DND-41 (cell line): ENCODE measurements around the gene ADK.

Experiments
- ATAC-seq: fragments of 200-7000 bp; cut with Tn5 transposase; 3 replicates; pipeline ENCODE4 v1.9.1; 2021; ENCODE audit warnings: low read depth; ENCODE audit not compliant: insufficient read depth
- DNase-seq: peaks from one replicate; pipeline ENCODE4 v3.0.0-alpha.2; 2020
- H2AFZ ChIP-seq: 2 replicates; pipeline ENCODE4 v1.6.0; 2012; ENCODE audit warnings: low read depth, low read length
- H3K27ac ChIP-seq: 2 replicates; pipeline ENCODE4 v1.5.1; 2012; ENCODE audit warnings: low read length, inconsistent platforms
- H3K27me3 ChIP-seq: fragments of 200-600 bp; sonication (generic); 2 replicates; pipeline ENCODE4 v1.6.0; 2012; ENCODE audit warnings: low read length, mild to moderate bottlenecking, inconsistent platforms; ENCODE audit not compliant: insufficient read depth, poor library complexity
- H3K36me3 ChIP-seq: 2 replicates; pipeline ENCODE4 v1.5.1; 2012; ENCODE audit warnings: low read length, inconsistent platforms; ENCODE audit not compliant: insufficient read depth
- H3K4me1 ChIP-seq: 2 replicates; pipeline ENCODE4 v1.5.1; 2012; ENCODE audit warnings: mild to moderate bottlenecking, low read length; ENCODE audit not compliant: insufficient read depth
- H3K4me2 ChIP-seq: 2 replicates; pipeline ENCODE4 v1.6.0; 2012; ENCODE audit warnings: mild to moderate bottlenecking, moderate library complexity, low read length, inconsistent platforms; ENCODE audit not compliant: insufficient read depth
- H3K4me3 ChIP-seq, 2 experiments: fragments of 200-600 bp in 1 of 2; shearing (Covaris generic) in 1 of 2; 2 replicates each; pipeline ENCODE4 v1.5.1; 2012 to 2016; ENCODE audit warnings: inconsistent platforms in 2 of 2, low read length in 2 of 2, mild to moderate bottlenecking in 2 of 2, low read depth in 1 of 2, moderate library complexity in 1 of 2
- H3K79me2 ChIP-seq: 2 replicates; pipeline ENCODE4 v1.6.0; 2012; ENCODE audit warnings: low read length, inconsistent platforms; ENCODE audit not compliant: insufficient read depth
- H3K9ac ChIP-seq: 2 replicates; pipeline ENCODE4 v1.6.0; 2012; ENCODE audit warnings: low read depth, mild to moderate bottlenecking, inconsistent platforms, low read length, moderate library complexity
- H3K9me3 ChIP-seq: 2 replicates; pipeline ENCODE4 v1.5.1; 2012; ENCODE audit warnings: low read length, moderate library complexity, mild to moderate bottlenecking, inconsistent platforms; ENCODE audit not compliant: insufficient read depth, severe bottlenecking
- H4K20me1 ChIP-seq: 2 replicates; pipeline ENCODE4 v1.6.0; 2012; ENCODE audit warnings: low read length; ENCODE audit not compliant: insufficient read depth
- CTCF ChIP-seq: IDR thresholded peaks from 2 replicates; pipeline ENCODE4 v1.5.1; 2012; ENCODE audit warnings: borderline replicate concordance, low read length, moderate library complexity, mild to moderate bottlenecking; ENCODE audit not compliant: poor library complexity, severe bottlenecking; ENCODE audit errors: extremely low read depth
- EZH2 ChIP-seq: IDR thresholded peaks from 3 replicates; pipeline ENCODE4 v1.6.1; 2012; ENCODE audit warnings: borderline replicate concordance, low read depth, mild to moderate bottlenecking, moderate library complexity, low read length, inconsistent platforms; ENCODE audit not compliant: severe bottlenecking

ADK gene

DNA sequence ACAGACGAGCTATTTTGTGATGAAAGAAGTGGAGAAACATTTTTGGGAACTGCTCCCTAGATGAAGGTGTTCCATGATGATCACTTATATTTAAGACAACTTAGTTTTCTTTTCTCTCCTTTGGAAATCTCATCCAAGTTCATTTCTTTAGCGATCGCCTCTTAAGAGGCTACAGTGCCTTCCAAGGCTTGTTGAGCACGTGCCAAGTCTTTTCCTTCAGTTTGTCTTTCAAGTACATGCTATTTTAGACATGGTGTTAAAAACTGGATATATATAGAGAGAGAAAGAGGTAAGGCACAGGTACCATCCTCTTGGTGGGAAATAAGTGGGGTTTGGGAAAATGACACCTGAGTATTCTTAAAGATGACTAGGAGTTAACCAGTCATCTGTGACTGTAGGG lies 2.7 kb downstream of the ADK start:
- no peak for ATAC-seq
- no peak overlapping the region for H3K4me2 ChIP-seq
- peaks cover 47% of the 10 kb centered on the region for H3K79me2 ChIP-seq

DNA sequence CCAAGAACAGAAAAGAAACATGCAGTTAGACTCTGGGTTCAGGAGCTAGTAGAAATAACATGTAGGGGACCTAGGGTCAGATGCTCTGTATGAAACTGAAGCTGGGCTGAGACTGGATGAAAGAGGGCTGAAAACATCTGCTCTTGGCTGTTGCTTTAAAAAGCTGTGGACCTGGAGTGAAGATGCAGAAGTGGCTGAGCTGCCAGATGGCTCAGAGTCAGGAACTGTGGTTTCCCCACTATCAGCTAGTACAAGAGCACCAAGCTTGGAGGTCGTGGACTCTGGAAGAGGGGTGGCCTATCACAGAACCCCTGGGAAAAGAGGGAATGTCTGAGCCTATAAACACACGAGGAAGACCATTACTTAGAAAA lies 5.9 kb downstream of the ADK start:
- H3K79me2 ChIP-seq: peaks cover 23% of the 10 kb centered on the region

More for the DNA sequence above, 2.7 kb downstream of the ADK start:
- H3K27me3 ChIP-seq: no peaks in the 10 kb centered on the region
- no peaks in the 10 kb centered on the region for H3K36me3 ChIP-seq
- no peak overlapping the region for H3K27ac ChIP-seq
- TF ChIP-seq EZH2: no peak
- no peak for TF ChIP-seq CTCF
- peaks cover 30% of the 10 kb centered on the region for H3K4me1 ChIP-seq
- no peak overlapping the region for H3K4me3 ChIP-seq
- no peak overlapping the region for H2AFZ ChIP-seq
- H3K9ac ChIP-seq: no peak overlapping the region
- no peaks in the 10 kb centered on the region for H4K20me1 ChIP-seq
- H3K9me3 ChIP-seq: no peaks in the 10 kb centered on the region
- DNase-seq: no peak

DNA sequence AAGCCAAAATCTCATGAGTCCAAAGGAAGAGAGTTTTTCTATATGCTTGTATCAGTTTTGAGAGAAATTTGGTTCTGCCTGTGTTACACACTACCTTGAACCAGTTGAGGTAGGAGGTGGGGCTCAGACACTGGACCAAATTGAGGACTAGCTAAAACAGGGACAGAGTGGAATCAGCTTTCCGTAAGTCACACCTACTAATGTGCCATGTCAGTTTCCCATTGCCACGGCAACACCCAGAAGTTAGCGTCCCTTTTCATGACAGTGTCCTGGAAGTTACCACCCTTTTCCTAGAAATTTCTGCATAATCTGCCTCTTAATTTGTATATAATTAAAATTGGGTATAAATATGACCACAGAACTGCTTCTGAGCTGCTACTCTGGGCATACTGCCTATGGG lies 9.0 kb downstream of the ADK start:
- no peak for DNase-seq
- Histone ChIP-seq H3K36me3 (no peaks in the 10 kb centered on the region), H3K4me3 (no peak overlapping the region), H3K27me3 (no peaks in the 10 kb centered on the region), H3K9me3 (no peaks in the 10 kb centered on the region), H3K9ac (no peak overlapping the region), H3K4me2 (no peak overlapping the region), H3K4me1 (no peaks in the 10 kb centered on the region), H3K27ac (no peak overlapping the region), H2AFZ (no peak overlapping the region), H3K79me2 (peaks cover 6% of the 10 kb centered on the region), H4K20me1 (no peaks in the 10 kb centered on the region)
- TF ChIP-seq EZH2 (no peak), CTCF (no peak)
- ATAC-seq: no peak

More for the DNA sequence above, 5.9 kb downstream of the ADK start:
- H3K4me3 ChIP-seq: no peak overlapping the region
- H3K36me3 ChIP-seq: no peaks in the 10 kb centered on the region
- DNase-seq (no peak), ATAC-seq (peak; percentile 76)
- no peak overlapping the region for H3K9ac ChIP-seq
- no peaks in the 10 kb centered on the region for H3K9me3 ChIP-seq
- H2AFZ ChIP-seq: no peak overlapping the region
- no peak overlapping the region for H3K4me2 ChIP-seq
- TF ChIP-seq EZH2 (no peak), CTCF (no peak)
- H4K20me1 ChIP-seq: no peaks in the 10 kb centered on the region
- H3K27me3 ChIP-seq: no peaks in the 10 kb centered on the region
- H3K27ac ChIP-seq: no peak overlapping the region
- H3K4me1 ChIP-seq: peaks cover 16% of the 10 kb centered on the region

DNA sequence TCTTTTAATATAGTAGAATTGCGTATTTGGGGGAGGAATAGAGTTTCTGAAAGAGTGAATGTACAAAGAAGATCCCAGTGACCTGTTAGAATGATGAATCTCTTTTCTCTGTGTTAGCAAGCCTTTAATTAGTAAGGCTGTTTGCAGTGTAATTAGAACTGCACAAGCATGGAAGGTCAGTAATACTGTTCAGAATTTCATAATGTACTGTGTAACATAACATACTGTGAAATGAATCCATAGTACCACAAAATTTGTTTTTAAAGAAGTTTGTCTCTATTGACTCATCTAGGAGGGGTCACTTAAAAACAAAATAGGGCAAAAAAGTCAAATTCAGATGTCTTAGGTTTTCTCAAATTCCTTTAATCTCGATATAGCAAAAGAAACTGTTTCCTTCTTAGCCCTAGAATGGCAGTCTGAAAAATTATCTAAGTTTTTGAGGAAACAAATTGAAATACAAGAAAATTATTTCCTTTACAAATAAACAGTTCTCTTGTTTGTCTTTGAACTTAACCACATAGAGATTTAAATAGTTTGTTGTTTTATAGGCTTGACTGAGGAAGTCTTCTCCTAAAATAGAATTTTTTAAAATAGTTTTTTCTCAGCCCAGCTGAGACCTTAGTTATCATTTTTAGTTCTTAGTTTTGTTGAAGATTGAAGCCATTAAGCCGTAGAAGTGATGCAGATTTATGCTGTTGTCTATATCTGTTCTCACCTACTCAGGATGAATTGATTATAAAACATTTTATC lies 12.5 kb downstream of the ADK start:
- no peak overlapping the region for H3K27ac ChIP-seq
- no peak overlapping the region for H3K9ac ChIP-seq
- H3K4me3 ChIP-seq: no peak overlapping the region
- TF ChIP-seq CTCF (no peak), EZH2 (no peak)
- DNase-seq: no peak
- no peaks in the 10 kb centered on the region for H3K27me3 ChIP-seq
- no peaks in the 10 kb centered on the region for H3K4me1 ChIP-seq
- no peaks in the 10 kb centered on the region for H3K9me3 ChIP-seq
- H4K20me1 ChIP-seq: no peaks in the 10 kb centered on the region
- ATAC-seq: no peak
- peaks cover 3% of the 10 kb centered on the region; the same call in 1 of the 2 replicates for H3K79me2 ChIP-seq
- no peaks in the 10 kb centered on the region for H3K36me3 ChIP-seq
- no peak overlapping the region for H3K4me2 ChIP-seq
- no peak overlapping the region for H2AFZ ChIP-seq
